NCI-H146 treated with DMSO at 0.1 percent for 48 hours (cell line): ENCODE results near the gene ATP6V0A1.
"Not testable (repeated sequence)": the region's sequence is repeated elsewhere in the genome, so short reads cannot be mapped to it uniquely, and the experiment has no call there.

Experiments used
- DNase-seq: peaks from one replicate; lab custom pipeline; 2025; ENCODE audit not compliant: unreplicated experiment; lab: John Stamatoyannopoulos, UW

The ATP6V0A1 gene

GRCh38 chr17:42537826-42538451, 79.3 kb downstream of the ATP6V0A1 start:
- DNase-seq = no peak

- no peak for DNase-seq
Measured at GRCh38 chr17:42538482-42538881, 79.8 kb downstream of the ATP6V0A1 start.

GRCh38 chr17:42540558-42540957, 81.9 kb downstream of the ATP6V0A1 start:
- not testable (repeated sequence) for DNase-seq

GRCh38 chr17:42541041-42541833, 82.6 kb downstream of the ATP6V0A1 start:
- no peak for DNase-seq

- DNase-seq = no peak
Measured at GRCh38 chr17:42543190-42544079, 84.8 kb downstream of the ATP6V0A1 start.

DNA sequence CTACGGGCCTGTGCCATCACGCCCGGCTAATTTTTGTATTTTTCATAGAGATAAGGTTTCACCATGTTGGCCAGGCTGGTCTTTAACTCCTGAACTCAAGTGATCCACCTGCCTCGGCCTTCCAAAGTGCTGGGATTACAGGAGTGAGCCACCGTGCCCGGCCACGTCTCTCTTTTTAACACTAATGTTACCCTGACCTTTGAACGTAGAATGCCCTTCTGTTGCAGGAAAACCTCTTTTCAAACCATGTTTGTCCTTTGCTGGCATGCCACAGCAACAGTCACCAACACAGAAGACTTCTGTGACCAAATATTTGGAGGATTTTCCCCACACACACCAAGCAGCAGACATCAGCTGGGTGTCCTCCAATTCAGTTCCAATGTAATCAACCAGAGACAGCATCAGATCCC, 86.2 kb downstream of the ATP6V0A1 start:
- DNase-seq = no peak

DNA sequence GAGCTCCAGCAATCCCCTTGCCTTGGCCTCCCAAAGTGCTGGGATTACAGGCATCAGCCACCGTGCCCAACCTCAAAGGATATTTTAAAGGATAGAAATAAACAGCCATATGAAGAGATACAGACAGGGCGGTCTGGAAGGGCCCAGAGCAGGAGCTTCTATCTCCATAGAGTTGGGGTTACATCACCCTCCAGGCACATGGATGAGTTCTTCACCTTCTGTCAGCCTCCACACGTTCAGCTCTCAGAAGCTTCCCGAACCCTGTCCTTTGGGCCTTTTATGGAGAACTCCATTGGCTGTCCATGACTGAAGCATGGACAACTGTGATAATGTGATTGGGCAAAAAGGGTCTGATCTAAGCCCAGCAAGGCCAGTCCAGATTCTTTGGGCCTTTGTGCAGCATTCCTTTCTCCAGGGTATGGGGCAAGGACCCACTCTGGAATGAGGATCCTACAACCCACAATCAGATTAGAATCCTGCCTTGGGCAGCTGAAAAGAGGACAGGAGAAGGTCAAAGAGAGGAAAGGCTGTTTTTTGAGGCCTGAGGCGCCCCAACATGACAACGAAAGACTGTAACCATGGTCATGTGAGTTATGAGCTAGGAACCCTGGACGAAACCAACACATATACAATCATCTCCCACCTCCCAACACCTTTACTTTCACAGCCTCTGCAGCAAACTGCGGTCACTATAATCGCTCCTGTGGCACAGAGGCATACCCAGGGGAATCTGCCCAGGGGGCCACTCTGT, 87.3 kb downstream of the ATP6V0A1 start:
- not testable (repeated sequence) for DNase-seq

DNA sequence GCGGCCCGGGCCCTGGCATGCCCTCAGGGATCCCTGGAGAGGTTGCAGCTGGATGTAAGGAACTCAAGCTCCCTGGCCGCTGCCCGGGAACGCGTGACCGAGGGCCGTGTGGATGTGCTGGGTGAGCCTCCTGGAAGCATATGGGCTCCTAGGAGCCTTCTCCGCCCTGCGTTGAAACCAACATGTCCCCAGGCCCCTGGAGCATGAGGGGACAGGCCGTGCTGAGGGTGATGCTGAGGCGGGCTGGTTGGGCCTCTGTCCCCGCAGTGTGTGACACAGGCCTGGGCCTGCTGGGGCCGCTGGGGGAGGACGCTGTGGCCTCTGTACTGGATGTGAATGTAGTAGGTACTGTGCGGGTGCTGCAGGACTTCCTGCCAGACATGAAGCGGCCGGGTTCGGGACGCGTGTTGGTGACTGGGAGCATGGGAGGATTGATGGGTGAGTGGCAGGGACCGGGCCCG, 88.4 kb downstream of the ATP6V0A1 start:
- DNase-seq = no peak

GRCh38 chr17:42547698-42548069, 89.0 kb downstream of the ATP6V0A1 start:
- no peak for DNase-seq

DNA sequence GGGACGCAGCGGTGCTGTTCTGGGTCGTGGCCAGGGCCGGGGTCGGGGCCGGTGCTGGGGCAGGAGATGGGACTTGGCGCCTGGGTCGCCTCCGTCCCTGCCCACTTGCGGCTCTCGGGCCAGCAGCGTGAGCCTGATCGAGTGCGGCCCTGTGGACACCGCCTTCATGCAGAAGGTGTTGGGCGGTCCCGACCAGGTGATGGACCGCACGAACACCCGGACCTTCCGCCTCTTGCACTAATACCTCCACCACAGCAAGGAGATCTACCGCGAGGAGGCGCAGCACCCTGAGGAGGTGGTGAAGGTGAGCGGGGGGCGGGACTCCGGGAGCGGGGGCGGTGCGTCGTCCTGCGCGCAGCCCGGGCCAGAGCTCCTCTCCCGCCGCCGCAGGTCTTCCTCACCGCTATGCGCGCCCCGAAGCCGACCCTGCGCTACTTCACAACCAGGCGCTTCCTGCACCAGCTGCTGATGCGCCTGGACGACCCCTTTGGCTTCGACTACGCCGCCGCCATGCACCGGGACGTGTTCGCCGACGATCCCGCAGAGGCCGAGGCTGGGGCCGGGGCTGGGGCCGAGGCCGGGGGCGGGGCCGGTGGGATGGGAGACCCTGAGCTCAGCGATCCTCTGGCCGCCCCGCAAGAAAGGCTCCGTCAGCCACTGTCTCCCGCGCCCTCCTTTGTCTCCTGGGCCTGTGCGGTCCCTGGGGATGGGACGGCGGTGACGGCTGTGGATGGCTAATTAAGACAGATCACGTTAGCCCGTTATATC, 89.6 kb downstream of the ATP6V0A1 start:
- peak; percentile 81 for DNase-seq

DNA sequence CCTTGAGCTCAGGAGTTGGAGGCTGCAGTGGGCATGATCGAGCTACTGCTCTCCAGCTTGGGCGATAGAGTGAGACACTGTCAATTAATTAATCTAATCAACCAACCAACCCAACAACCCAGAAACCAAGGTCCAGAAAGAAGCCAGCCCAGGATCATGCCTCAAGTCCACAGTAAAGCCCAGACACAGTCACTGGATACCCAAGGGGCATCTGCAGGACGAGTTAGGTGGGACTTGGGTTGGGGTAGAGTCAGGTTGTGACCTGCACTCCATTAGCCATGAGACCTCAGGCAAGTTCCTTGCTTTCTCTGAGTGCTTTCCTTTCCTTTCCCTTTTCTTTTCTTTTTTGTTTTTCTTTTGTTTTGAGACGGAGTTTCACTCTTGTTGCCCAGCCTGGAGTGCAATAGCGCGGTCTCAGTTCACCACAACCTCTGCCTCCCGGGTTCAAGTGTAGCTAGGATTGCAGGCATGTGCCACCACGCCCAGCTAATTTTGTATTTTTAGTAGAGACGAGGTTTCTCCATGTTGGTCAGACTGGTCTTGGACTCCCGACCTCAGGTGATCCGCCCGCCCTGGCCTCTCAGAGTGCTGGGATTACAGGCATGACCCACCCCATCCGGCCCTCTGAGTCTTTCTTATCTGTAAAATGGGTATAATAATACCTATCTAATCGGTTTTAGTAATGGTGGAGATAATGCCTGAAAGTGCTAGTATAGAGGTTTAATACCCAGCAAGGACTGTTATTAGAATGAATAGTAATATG, 90.5 kb downstream of the ATP6V0A1 start:
- no peak for DNase-seq

DNA sequence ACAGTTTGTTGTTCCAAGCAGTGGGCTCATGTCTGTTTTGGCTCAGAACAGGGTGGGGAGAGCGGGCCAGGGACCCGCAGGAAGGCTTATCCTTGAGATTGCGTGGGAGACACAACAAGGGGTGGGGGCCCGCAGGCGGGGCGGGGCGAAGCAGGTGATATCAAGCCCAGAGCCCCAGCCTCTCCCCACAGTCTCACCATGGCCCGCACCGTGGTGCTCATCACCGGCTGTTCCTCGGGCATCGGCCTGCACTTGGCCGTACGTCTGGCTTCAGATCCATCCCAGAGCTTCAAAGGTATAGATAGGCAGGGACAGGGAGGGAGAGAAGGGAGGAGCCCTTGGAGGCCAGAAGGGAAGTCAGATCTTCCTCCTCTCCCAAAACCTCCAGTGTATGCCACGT, 94.1 kb downstream of the ATP6V0A1 start, which contains the start of gene HSD17B1:
HSD17B1 (plus strand) TSS at position 188 of the 400 bp plus-strand sequence; CDS start at position 199, 11 bp downstream.
- not testable (repeated sequence) for DNase-seq

GRCh38 chr17:42553161-42553818, 94.6 kb downstream of the ATP6V0A1 start:
- DNase-seq = no peak

DNA sequence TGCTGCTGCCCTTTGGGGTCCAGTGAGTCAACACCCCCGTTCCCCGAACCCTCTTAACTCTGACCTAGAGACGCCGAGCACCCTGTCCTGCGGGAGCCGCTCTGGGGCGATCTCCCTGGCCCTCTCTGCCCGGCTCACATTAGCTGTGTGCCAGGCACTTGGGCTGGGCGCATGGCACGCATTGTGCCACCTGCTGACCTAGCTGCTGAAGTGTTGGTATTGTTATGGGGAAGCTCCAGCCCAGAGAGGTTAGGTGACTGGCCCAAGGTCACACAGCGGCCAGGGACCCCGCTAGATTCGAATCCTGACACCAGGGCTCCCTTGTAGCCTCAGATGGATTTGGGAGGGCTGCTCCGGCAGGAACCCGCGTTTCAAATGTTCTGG, 95.2 kb downstream of the ATP6V0A1 start:
- no peak for DNase-seq

GRCh38 chr17:42554250-42555121, 95.8 kb downstream of the ATP6V0A1 start:
- DNase-seq = peak; percentile 70

DNA sequence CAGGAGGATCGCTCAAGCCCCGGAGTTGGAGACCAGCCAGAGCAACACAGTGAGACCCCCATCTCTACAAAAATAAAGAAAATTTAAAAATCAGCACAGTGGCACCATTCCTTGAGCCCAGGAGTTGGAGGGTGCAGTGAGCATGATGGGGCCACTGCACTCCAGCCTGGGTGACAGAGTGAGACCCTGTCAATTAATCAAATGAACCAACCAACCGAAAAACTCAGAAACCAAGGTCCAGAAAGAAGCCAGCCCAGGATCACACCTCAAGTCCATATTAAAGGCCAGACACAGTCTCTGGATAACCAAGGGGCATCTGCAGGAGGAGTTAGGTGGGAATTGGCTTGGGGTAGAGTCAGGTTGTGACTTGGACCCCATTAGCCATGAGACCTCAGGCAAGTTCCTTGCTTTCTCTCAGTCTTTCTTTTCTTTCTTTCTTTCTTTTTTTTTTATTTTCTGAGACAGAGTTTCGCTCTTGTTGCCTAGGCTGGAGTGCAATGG, 96.5 kb downstream of the ATP6V0A1 start:
- no peak for DNase-seq

- DNase-seq = not testable (repeated sequence)
Measured at GRCh38 chr17:42555961-42556617, 97.4 kb downstream of the ATP6V0A1 start.
